ENCODE results near the gene INTS3.
"Not testable (repeated sequence)": the region's sequence is repeated elsewhere in the genome, so short reads cannot be mapped to it uniquely, and the experiment has no call there.

The INTS3 gene

DNA sequence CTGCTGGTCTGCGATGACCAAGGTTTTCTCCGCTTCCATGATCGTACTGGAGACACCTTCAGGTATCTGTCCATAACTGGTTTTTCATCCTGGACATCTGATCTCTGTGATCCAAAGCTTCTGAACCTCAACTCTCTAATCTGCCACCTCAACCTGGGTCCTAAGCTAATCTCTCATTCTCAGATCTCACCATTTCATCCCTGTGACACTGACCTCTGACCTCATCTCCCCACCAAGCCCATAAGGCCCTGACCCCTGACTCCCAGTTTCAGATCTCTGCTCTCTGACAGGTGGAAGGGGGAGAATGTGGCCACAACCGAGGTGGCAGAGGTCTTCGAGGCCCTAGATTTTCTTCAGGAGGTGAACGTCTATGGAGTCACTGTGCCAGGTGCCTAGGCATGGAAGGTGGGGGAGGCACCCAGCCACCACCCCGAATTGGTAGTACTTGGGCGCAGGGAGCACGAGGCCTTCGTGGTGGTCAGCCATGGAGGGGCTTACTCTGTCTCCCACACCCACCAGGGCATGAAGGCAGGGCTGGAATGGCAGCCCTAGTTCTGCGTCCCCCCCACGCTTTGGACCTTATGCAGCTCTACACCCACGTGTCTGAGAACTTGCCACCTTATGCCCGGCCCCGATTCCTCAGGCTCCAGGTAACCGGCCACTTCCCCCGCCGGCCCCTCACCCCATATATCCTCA, 51.1 kb downstream of the INTS3 start:
- no peak for DNase-seq

DNA sequence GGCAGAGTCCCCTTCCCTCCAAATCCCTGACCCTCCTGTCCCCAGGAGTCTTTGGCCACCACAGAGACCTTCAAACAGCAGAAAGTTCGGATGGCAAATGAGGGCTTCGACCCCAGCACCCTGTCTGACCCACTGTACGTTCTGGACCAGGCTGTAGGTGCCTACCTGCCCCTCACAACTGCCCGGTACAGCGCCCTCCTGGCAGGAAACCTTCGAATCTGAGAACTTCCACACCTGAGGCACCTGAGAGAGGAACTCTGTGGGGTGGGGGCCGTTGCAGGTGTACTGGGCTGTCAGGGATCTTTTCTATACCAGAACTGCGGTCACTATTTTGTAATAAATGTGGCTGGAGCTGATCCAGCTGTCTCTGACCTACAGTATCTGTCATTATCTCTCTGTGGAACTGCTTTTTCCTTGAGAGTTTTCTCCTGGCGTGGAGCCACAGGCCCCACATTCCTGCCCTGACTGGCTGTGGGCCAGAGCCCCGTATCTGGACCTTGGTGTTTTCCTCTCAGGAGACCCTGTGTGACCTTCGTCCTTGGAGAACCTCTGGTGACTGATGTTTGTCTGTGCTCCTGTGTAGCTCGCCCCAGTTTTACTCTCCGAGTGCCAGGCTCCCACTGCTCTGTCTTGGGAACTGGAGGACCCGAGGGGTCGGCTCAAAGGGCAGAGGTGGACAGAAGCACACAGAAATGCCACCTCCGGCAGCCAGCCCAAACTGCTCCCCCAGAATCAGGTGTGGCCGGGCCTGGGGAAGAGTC, 52.1 kb downstream of the INTS3 start:
- DNase-seq, result no peak

DNA sequence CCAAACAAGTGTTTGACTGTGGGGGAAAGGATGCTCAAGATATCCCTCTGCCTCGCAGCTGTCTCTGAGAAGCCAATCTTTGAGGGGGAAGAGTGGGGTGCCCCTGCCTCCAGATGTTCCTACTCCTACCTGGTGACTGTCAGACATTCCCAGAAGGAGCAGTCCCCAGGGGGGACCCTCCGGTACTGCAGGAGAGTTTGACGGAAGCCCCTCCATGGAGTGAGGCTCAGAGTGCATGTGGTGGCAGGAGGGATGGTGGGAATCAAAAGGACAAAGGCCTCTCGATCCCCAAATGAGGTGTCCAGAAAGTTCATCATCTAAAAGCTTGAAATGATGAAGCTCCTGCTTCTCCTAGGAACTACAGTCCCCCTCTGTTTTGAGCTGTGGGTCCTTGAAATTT, 52.7 kb downstream of the INTS3 start:
- DNase-seq, result no peak

DNA sequence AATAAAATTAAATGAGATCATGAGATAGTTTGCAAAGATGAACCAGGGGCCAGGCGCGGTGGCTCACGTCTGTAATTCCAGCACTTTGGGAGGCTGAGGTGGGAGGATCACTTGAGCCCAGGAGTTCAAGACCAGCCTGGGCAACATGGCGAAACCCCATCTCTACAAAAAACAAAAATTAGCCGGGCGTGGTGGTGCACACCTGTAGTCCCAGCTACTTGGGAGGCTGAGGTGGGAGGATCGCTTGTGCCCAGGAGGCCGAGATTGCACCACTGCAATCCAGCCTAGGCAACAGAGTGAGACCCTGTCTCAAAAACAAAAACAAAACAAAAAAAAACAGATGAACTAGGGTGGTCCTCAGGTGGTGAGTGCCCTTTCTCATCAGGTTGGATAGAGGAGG, 54.8 kb downstream of the INTS3 start:
- not testable (repeated sequence) for DNase-seq

DNA sequence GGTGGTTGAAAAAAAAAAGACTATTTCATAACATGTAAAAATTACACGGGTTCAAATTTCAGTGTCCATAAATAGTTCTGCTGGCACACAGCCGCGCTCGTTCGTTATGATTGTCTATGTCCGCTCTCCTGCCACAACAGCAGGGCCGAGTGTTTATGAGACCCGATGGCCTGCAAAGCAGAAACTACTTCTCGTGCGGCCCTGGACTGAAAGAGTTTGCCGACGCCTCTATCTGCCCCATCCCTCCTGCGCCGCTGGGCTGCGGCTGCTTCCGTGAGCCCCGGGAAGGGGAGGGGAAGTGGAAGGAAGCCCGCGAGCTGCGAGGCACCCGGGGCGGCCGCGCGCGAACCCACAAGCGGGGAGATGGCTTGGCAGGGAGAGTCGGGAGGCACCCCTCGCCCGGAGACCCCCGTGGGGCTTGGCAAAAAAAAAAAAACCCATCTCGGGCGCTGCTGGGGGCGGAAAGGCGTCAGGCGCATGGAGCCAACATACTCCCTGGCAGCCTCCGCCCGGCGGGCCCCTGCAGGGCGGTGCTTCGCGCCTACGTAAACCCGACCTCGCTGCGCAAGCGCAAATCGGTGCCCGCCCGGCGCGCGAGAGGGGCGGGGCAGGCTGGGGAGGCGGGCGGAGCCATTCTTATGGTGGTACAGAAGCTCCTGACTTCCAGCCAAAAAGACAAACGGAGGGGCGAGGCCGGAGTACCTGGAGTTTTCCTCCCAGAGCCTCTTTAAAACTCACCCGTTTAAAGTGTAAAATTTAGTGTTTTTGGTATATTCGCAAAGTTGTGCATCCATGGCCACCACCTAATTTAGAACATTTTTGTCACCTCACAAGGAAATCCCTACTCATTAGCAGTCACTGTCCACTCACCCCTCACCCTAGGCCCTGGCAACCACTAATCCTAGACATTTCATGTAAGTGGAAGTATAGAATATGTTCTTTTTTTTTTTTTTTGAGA, 55.7 kb downstream of the INTS3 start:
- DNase-seq, result peak; percentile 74

DNA sequence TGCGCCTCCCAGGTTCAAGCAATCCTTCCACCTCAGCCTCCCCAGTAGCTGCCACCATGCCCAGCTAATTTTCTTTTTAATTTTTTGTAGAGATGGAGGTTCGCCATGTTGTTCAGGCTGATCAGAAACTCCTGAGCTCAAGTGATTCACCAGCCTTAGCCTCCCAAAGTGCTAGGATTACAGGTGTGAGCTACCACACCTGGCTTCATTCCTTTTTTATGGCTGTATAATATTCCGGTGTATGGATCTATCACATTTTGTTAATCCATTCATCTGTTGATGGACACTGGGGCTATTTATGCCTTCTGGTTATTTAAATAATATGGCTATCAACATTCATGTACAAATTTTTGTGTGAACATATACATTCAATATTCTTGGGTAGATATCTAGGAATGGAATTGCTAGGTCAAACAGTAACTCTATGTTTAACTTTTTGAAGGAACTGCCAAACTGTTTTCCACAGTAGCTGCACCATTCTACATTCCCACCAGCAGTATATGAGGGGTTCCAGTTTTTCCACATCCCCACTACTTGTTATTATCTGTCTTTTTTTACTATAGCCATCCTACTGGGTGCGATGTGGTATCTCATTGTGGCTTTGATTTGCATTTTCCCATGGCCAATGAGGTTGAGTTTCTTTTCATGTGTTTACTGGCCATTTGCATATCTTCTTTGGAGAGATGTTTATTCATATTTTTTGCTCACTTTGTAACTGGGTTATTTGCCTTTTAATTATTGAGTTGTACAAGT, 58.4 kb downstream of the INTS3 start:
- DNase-seq, result no peak

DNA sequence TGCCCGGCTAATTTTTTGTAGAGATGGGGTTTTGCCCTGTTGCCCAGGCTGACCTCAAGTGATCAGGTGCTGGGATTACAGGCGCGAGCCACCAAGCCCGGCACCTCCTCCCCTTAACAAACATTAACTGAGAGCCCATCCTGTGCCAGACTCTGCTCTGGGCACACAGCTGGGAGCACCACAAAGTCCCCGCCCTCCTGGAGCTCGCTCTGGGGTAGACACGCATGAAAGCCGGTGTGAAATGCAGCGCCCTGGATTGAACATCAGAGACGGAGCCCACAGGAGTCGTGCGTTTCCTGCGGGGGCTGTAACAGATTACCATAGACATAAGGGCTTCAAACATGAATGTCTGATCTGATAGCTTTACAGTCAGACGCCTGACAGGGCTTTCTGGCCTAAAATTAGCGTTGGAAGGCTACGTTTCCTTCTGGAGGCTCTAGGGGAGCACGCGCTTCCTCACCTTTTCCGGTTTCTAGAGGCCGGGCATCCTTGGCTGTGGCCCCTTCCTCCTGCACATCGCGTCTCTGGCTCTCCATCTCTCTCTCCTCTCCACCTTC, 61.7 kb downstream of the INTS3 start:
- DNase-seq, result peak; percentile 15

DNA sequence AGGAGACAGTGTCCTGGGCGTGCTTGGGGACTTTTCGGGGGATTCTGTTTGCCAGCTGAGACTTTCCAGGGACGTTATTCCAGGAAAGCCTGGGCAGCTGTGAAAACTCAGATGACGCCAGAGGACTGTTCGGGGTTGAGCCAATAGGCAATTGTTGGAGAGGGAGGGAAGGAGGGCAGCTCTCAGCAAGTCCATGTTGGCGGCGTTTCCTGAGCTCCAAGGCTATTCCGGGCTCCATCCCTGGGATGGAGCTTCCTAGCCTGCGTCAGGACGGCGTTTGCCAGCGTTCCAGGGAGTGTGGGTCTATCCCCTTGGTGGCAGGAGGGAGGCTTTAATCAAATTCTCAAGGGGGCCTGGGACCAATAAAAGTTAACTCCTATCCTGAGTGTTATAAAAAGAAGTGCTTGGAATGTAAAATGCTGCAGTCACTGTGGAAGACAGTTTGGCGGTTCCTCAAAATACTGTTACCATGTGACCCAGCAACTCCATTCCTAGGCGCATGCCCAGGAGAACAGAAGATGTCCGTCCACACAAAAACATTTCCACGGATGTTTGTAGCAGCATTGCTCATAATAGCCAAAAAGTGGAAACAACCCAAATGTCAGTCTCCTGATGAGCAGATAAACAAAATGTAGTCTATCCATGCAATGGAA, 62.6 kb downstream of the INTS3 start:
- peak; percentile 32 for DNase-seq

DNA sequence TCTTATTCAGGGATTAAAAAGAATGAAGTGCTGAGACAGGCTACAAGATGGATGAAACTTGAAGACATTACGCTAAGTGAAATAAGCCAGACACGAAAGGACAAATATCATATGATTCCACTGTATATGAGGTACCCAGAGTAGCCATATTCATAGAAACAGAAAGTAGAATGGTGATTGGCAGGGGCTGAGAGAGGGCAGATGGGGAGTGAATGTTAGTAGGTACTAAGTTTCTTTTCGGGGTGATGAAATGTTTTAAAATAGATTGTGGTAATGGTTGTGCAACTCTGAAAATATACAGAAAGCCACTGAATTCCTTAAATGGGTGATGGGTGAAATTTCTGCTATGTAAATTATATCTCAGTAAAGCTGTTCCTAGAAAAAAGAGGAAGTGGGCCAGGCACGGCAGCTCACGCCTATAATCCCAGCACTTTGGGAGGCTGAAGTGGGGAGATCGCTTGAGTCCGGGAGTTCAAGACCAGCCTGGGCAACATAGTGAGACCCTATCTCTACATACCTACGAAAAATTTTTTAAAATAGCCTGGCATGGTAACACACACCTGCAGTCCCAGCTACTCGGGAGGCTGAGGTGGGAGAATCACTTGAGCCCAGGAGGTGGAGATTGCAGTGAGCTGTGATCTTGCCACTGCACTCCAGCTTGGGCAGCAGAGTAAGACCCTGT, 63.3 kb downstream of the INTS3 start:
- DNase-seq, result no peak

DNA sequence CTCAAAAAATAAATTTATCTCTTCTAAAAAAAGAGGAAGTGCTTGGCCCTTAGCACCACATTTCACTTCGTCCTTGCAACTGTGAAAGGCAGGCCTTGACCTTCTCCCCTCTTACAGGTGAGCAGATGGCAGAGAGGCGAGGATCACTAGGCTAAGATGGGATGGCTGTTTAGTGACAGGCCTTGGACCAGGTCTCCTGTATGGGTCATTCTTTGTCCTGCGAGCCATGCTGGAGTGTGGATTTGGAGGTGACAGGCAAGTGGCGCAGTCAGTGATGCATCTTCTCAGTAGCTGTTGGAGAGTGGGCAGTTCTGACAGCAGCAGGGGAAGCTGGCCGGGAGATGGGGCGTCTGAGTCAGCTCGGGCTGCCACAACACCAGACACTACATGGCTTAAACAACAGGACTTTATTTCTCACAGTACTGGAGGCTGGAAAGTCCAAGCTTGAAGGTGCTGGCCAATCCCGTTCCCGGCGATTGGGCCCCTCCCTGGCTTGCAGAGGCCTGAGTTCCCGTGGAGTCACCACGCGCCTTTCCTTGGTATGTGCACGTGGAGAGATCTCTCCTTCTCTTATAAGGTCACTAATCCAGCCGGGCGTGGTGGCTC, 63.9 kb downstream of the INTS3 start:
- no peak for DNase-seq

DNA sequence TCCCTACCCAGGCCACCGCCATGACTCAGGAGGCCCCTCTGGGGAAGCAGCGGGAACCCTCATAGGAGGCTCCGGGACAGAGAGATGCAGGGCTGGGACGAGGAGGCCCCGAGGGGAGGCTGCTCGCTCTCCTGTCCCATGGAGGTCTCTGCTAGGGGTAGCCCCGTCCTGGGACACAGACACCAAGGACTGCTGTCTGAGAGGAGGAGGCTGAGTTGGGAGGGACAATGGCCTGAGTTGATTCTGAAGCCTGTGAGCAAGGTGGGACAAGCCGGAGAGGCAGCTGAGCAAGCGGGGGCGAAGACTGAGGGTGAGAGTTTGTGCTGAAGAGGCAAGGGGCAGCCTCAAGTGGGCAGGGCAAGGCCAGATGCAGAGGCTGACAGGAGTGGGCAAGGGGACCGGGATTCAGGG, 64.8 kb downstream of the INTS3 start:
- DNase-seq, result no peak

DNA sequence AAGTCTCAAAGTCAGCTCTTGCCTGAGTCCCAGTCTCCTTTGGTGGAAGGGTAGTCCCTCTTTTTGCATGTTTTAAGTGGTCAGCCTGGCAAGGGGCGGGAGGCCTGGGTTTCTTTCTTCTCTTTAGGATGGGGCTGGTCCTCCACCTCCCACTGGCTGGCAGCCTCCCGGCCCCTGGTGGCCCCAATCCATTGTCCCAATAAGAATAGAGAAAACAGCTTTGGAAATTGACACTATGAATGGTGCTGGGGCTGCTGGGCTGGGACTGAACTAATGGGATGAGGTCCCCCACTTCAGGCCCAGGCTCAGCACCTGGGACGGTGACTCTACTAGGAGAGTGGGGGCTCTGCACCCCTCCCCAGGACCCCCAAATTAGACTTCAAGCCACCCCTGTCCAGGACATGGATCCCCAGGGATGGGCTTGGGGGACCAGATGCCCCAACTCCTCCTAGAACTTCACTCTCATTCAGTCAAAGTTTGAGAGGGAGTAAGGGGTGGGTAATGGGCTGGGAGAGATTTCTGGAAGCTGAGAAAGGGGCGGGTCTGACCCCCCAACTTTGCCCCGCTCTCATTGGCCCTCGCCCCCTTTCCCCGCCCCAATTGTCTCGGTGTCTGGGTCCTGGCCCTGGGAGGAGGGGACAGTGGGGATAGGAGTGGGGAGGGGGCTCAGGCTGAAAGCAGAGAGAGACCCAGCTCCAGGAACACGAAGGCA, 65.6 kb downstream of the INTS3 start:
- DNase-seq, result no peak

DNA sequence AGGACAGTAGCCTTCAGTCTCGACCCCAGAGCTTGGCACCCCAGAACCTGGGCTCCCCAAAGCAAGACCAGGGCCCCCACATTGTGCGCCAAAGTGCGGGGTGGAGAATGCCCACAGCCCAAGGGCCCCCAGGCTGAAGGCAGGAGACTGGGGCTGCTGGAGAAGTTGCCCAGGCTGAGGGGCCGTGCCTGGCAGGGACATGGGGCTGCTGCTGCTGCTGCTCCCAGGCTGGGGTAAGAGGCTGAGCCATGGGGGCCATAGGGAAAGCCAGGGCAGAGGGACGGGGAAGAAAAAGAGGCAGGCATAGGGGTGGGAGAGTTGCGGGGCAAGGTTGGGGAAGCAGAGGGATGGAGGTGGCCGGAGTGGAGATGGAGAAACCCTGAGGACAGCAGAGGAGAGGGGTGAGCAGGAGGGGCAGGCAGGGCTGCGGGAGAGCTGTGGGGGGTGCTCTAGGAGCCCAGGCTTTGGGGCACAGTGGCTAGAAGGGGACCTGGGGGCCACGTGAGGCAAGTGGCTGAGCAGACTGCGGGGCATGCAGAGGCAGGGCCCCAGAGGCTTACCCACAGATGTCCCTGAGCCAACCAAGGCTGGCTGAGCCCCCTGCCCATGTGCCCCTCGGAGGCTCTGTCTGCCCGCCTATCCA, 66.2 kb downstream of the INTS3 start:
- DNase-seq, result no peak

DNA sequence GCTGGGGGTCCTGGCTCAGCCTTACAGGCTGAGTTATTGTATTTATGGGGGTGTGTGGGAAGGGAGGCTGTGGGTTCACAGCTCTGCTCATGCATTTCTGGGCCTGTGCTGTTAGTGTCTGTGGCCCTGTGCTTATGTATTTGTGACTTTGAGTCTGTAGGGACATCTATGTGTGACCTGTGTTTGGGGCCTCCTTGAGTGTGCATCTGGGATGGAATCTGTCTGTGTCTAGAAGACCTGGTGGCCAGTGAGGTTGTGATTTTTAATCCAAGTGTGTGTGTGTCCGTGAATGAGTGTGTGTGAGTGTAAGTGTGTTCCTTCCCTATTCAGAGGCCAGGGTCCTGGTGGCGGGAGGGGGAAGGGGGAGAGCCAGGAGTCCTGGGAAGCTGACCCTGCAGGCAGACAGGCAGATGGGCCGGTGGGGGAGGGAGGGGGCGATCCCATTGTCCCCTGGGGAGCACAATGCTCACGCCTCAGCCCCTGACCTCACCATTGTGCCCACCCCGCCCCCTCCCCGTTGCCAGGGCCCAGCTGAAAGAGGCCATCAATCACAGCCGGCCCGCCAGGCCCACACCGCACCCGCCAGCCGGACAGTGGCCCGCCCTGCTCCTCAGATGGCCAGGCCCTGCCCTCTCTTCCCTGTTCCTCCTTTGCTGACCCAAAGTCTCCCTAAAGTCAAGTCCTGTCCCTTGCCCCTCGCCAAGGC, 66.9 kb downstream of the INTS3 start:
- no peak for DNase-seq

DNA sequence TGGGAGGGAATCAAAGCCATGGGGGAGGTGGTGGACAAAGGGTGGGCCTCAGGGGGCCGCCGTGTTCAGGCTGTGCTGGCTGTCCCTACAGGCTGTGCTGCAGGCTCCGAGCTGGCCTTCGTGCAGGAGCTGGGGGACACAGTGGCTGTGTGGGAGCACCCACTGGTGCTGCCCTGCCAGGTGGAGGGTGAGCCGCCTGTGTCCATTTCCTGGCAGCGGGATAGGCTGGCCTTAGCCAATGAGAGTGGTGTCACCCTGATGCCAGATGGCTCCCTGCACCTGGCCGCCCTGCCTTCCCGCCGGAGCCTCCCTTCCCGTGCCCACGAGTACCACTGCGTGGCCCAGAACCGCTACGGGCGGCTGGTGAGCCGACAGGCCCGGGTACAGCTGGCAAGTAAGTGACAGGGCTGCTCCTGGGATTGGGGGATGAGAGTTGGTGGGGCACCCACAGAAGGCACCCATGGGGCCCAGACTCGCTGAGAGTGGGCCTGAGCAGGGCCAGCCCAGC, 67.5 kb downstream of the INTS3 start:
- no peak for DNase-seq

DNA sequence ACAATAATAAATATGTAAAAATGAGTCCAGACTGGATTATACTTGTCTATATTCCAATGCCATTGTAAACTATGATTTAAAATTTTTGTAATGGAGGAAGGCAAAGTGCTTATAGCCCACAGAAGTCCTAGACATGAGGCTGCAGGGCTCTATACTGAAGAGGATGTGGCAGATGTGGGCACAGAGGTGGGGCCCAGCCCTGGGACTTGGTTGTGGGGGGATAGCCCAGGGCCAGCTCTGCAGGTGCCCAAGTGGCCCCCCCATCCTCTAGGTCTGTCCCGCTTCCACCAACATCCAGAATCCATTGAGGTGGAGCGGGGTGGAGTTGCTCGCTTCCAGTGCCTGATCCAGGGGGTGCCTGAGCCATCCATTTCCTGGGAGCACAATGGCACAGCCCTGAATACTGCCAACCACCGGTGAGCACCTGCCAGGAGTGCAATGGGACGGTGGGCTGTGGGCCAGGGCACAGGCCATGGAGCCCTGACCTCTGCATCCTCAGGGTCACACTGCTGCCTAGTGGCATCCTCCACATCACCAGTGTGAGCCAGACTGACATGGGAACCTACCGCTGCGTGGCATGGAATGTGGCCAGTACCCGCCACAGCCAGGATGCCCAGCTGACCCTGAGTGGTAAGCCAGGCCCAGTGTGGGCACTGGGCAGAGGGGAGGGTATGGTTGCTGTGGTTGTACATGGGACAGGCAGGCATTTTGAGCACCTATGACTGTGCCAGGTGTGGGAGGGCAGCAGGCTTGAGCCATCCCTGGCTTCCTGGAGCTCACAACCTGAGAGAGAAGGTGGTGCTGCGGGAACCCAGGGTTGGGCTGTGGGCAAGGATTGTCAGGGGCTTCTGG, 68.3 kb downstream of the INTS3 start:
- no peak for DNase-seq

DNA sequence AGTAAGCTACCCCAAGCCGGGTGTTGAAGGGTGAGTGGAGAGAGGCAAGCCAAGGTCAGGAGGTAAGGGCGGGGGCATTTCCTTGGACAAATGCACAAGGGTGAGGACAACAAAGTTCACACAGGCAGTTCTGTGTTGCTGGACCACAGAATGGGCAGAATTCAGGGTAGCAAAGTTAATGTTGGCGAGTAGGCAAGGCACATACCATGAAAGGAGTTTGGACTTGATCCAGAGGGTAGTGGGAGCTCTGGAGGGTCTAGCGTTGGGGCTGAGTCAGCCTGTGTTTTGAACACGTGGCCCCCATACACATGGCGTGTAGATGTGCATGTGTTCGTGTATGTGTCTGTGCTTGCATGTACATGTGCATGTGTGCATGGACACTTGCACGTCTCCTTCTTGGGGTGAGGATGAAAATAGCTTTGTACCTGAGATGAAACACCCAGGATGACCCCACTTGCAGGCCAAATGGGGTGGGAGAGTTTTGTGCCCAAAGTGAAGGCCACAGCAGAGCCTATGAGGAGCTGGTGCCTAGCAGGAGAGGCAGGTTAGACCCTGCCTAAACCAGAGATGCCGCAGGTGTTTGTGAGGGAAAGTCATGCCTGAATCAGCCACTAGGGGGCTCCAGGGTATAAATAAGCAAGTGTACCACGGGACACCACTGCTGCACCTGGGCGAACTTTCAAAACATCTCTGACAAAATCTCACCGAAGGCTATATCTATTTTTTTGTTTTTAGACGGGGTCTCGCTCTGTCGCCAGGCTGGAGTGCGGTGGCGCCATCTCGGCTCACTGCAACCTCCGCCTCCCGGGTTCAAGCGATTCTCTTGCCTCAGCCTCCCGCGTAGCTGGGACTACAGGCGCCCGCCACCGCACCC, 69.2 kb downstream of the INTS3 start:
- DNase-seq, result peak; percentile 48
